GM12872 (cell line): ENCODE data around the gene HLCS.

Experiments
- CTCF ChIP-seq: IDR thresholded peaks from 3 replicates; pipeline ENCODE4 v1.5.1; 2011; ENCODE audit warnings: low read depth, mild to moderate bottlenecking, low read length, moderate library complexity; ENCODE audit not compliant: insufficient read depth

The HLCS gene

GRCh38 chr21:36785615-36786014 is 180.9 kb downstream of the HLCS start:
- no peak for TF ChIP-seq CTCF

- no peak for TF ChIP-seq CTCF
These were observed 181.5 kb downstream of the HLCS start for GRCh38 chr21:36784947-36785346.

- no peak for TF ChIP-seq CTCF
These were observed 182.7 kb downstream of the HLCS start for GRCh38 chr21:36783612-36784374.

- TF ChIP-seq CTCF: no peak
These were observed 185.6 kb downstream of the HLCS start for GRCh38 chr21:36780861-36781260.

- no peak for TF ChIP-seq CTCF
These were observed 189.4 kb downstream of the HLCS start for GRCh38 chr21:36776981-36777617.

- no peak for TF ChIP-seq CTCF
These were observed 192.5 kb downstream of the HLCS start for GRCh38 chr21:36773995-36774394.

GRCh38 chr21:36773117-36773516 is 193.4 kb downstream of the HLCS start:
- no peak for TF ChIP-seq CTCF
